AG04449 (cell line): Measurements from ENCODE around the gene OTOP3.
A peak's percentile ranks its signal among the peaks of the same experiment; 100 is the strongest.

Experiments
- CTCF ChIA-PET: fragments of 350-600 bp; formaldehyde crosslinking; extraction: SDS; loops from one replicate; lab custom pipeline; 2021; ENCODE audit warnings: antibody characterized with exemption; lab: Yijun Ruan, JAX
- POLR2A ChIA-PET: fragments of 400-600, 350-600 bp; formaldehyde crosslinking; extraction: SDS; loops from one replicate; lab custom pipeline; 2020; ENCODE audit warnings: antibody characterized with exemption, inconsistent platforms; lab: Yijun Ruan, JAX
- DNase-seq: peaks from one replicate; pipeline ENCODE4 v3.0.0-alpha.2; 2010; ENCODE audit warnings: low read depth, low spot score
- H3K4me3 ChIP-seq: 2 replicates; pipeline ENCODE4 v1.5.1; 2011; ENCODE audit warnings: low read depth, mild to moderate bottlenecking, control low read depth, low read length
- TF ChIP-seq, protein P1 (sequence below): IDR thresholded peaks from one replicate; pipeline ENCODE4 v1.5.1; 2011; ENCODE audit warnings: mild to moderate bottlenecking, moderate library complexity, low read length, control low read depth, inconsistent platforms; ENCODE audit not compliant: insufficient read depth; ENCODE audit errors: missing control alignments

Gene OTOP3

GRCh38 chr17:74975943-74976342 lies 40.2 kb downstream of the OTOP3 start:
- no peak overlapping the region for H3K4me3 ChIP-seq
- CTCF ChIA-PET: interaction anchor here (1.3 to 1.6 kb wide), 3 partner anchors 14 to 37 kb away, joined by 4 to 16 read pairs (median 4); partner anchors contain the start of gene MRPL58
- TF ChIP-seq, protein P1, sequence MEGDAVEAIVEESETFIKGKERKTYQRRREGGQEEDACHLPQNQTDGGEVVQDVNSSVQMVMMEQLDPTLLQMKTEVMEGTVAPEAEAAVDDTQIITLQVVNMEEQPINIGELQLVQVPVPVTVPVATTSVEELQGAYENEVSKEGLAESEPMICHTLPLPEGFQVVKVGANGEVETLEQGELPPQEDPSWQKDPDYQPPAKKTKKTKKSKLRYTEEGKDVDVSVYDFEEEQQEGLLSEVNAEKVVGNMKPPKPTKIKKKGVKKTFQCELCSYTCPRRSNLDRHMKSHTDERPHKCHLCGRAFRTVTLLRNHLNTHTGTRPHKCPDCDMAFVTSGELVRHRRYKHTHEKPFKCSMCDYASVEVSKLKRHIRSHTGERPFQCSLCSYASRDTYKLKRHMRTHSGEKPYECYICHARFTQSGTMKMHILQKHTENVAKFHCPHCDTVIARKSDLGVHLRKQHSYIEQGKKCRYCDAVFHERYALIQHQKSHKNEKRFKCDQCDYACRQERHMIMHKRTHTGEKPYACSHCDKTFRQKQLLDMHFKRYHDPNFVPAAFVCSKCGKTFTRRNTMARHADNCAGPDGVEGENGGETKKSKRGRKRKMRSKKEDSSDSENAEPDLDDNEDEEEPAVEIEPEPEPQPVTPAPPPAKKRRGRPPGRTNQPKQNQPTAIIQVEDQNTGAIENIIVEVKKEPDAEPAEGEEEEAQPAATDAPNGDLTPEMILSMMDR: no peak
- POLR2A ChIA-PET: no interaction called here
- DNase-seq: no peak

GRCh38 chr17:74977802-74978201 lies 42.1 kb downstream of the OTOP3 start:
- no peak overlapping the region for H3K4me3 ChIP-seq
- ChIA-PET CTCF (interaction anchor here (1.6 to 3.6 kb wide), 2 partner anchors 11 to 16 kb away, joined by 4 to 26 read pairs; no protein-coding TSS in a partner anchor), POLR2A (no interaction called here)
- TF ChIP-seq, protein P1: no peak
- DNase-seq: no peak

- ChIA-PET CTCF (interaction anchor here (1.5 to 3.6 kb wide), 3 partner anchors 11 to 20 kb away, joined by 4 to 26 read pairs (median 4); no protein-coding TSS in a partner anchor), POLR2A (no interaction called here)
- no peak for DNase-seq
These were observed 42.5 kb downstream of the OTOP3 start for GRCh38 chr17:74978240-74978639.

GRCh38 chr17:74979408-74980146 lies 43.9 kb downstream of the OTOP3 start:
- CTCF ChIA-PET: interaction anchor here (1.5 to 3.6 kb wide), 4 partner anchors 13 to 22 kb away, joined by 3 to 26 read pairs (median 4); no protein-coding TSS in a partner anchor
- TF ChIP-seq, protein P1: no peak
- POLR2A ChIA-PET: no interaction called here
- H3K4me3 ChIP-seq: no peak overlapping the region
- DNase-seq: no peak

More at GRCh38 chr17:74978240-74978639, 42.5 kb downstream of the OTOP3 start:
- no peak overlapping the region for H3K4me3 ChIP-seq
- TF ChIP-seq, protein P1: no peak

DNA sequence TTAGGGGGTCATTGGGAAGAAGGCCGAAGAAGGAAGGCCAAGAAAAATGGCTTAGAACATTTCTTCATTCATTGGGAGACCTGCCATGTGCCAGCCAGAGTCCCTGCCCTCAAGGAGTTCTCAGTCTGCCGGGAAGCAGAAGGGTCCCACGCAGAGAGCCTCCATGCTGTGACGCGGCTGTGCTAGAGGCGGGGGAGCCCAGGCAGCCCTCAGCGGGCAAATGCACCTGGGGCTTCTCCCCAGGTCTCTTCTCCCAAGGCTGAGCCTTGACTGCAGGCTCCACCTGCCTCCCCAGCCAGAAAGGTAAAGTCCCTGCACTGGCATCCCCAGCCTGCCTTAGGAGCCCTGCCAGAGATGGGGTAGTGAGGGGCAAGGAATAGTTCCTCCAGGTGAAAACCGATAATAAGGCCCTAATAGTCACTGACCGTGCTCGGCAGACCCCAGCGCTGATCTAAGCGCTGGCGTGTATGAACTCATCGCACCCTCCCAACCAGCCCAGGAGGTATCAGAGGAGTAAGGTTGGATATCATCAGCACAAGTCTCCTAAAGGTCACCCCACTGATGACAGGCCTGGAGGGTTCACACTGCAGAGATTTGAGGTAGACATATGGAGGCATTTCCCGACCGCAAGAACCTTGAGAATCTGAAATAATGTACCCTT lies 45.8 kb downstream of the OTOP3 start:
- H3K4me3 ChIP-seq: peak overlapping the region; percentile 72
- POLR2A ChIA-PET: no interaction called here
- TF ChIP-seq, protein P1: no peak
- CTCF ChIA-PET: no interaction called here
- DNase-seq: no peak
